Activated naive CD4-positive, alpha-beta T cell treated with anti-CD3 and anti-CD28 coated beads, Interleukin-2, amount 50 U/mL, for 24 hours (primary cell): Measurements from ENCODE around the gene GREM2.

Experiments
- H3K27ac Mint-ChIP-seq: one replicate; pipeline ENCODE4 v1.8.0; 2021; ENCODE audit warnings: mild to moderate bottlenecking, mixed read lengths
- H3K27me3 Mint-ChIP-seq: one replicate; pipeline ENCODE4 v1.8.0; 2021; ENCODE audit warnings: mixed read lengths
- H3K36me3 Mint-ChIP-seq: one replicate; pipeline ENCODE4 v1.8.0; 2021; ENCODE audit warnings: mixed read lengths
- H3K4me1 Mint-ChIP-seq: one replicate; pipeline ENCODE4 v1.8.0; 2021; ENCODE audit warnings: mixed read lengths
- H3K4me3 Mint-ChIP-seq: one replicate; pipeline ENCODE4 v1.8.0; 2021; ENCODE audit warnings: mild to moderate bottlenecking, mixed read lengths
- H3K9me3 Mint-ChIP-seq: one replicate; pipeline ENCODE4 v1.8.0; 2021; ENCODE audit warnings: mixed read lengths

GREM2 gene

DNA sequence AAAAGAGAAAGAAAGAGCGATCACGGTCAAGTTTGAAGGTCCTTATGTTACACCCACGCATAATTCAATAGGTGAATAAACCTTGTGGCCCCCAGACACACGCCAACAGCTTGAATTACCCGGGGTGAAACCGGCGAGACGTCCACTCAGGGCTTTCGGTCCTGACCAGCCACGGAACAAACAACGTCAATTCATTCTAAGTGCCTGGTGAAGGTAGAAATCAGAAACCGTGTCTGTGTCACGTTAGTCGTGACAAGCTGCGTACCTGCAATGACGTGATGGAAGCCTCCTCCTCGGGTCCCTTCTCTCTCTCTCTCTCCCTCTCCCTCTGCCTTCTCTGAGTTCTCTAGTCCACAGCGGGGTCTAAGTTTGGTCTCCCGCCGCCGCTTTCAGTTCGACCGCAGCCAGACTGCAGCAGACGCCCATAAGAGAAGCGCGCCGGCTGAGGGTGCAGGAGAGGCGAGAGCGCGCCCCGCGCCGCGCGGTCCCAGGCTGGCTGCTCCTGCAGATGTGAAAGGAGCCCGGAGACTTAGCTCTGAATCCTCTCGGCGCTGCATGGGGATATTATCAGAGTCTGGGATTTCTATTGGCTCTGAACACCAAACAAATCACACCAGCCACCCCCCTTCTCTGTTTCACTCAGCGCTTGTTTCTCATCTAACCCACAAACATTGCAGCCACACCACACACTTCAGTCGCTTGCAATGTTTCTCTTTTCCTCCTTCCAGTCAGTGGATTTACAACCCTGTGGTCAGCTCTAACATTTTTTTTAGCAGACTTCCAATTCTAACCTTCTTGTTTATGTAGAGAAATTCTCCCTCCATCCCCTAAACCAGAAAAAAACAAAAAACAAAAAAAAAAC lies at the start of gene GREM2:
Gene GREM2 (minus strand): TSS at position 537 of the 862 bp plus-strand sequence. CDS start 118,680 bp downstream, outside the sequence.
- H3K27ac Mint-ChIP-seq = peak within 1 kb of the TSS; percentile 52

DNA sequence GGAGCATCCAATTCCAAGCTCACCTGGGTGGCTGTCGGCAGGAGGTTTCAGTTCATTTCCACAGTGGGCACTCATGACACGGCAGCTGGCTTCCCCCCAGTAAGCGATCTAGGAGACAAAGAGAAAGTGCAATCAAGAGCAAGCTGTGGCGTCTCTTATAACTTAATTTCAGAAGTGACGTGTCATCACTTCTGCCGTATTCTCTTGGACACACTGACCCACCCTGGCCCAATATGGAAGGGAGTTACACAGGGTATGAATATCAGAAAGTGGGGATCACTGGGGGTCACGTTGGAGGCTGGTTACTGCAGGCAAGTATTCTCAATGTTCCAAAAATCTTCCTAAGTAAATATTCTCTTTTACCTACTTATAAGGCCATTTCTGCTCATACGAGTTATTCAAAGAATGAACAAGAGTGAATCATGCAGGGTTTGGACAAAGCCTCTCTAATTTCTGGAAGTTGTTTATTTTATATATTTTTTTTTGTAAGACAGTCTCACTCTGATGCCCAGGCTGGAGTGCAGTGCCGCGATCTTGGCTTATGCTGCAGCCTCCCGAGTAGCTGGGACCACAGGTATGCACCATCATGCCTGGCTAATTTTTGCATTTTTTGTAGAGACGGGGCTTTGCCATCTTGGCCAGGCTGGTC lies 46.5 kb upstream of the GREM2 start:
- Mint-ChIP-seq H3K27ac (no peak overlapping the region), H3K9me3 (no peaks in the 10 kb centered on the region), H3K36me3 (no peaks in the 10 kb centered on the region), H3K4me1 (no peaks in the 10 kb centered on the region), H3K27me3 (no peaks in the 10 kb centered on the region), H3K4me3 (no peak overlapping the region)

More for the DNA sequence above, at the start of gene GREM2:
- Mint-ChIP-seq H3K4me1 (peaks cover 31% of the 10 kb centered on the region), H3K4me3 (peak within 1 kb of the TSS; percentile 94), H3K9me3 (no peaks in the 10 kb centered on the region), H3K27me3 (peaks cover 40% of the 10 kb centered on the region), H3K36me3 (no peaks in the 10 kb centered on the region)

DNA sequence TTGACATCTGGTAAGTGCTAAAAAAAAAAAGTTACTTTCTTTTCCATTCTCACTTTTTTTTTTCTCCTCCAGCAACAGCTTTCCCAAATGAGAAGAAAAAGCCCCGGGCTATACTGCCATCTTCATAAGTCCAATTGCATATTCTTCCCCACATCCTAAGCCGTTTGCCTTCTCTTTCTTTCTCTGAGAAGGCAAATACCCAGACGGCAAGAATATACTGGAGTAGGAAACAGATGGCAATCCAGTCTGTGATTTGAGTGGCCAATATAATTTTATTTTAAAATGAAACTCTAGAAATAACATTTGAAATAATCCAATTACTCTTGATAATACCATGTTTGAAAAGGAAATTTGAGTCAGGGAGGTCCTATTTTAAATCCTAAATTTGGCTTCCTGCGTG lies 44.6 kb upstream of the GREM2 start:
- H3K4me1 Mint-ChIP-seq = no peaks in the 10 kb centered on the region
- no peaks in the 10 kb centered on the region for H3K36me3 Mint-ChIP-seq
- H3K9me3 Mint-ChIP-seq = no peaks in the 10 kb centered on the region
- no peaks in the 10 kb centered on the region for H3K27me3 Mint-ChIP-seq
- H3K4me3 Mint-ChIP-seq = no peak overlapping the region
- no peak overlapping the region for H3K27ac Mint-ChIP-seq

DNA sequence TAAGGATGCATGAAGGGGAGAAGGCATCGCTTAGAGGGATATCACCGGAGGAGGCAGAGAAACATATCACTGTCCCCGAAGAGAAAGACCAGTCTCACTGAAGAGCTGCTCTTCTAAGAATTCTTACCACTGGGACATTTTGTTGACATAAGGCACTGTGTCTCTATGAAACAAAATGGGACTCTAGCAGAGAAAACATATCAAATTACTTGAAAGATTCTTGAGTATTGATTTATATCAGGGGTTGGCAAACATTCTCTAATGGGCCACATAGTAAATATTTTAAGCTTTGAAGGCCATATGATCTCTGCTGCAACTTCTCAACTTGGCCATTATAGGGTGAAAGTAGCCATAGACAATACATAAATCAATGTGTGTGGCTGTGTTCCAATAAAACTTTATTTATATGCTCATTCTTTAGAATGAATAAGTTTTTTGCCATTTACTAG lies 41.0 kb upstream of the GREM2 start:
- no peaks in the 10 kb centered on the region for H3K4me1 Mint-ChIP-seq
- H3K27me3 Mint-ChIP-seq = no peaks in the 10 kb centered on the region
- no peaks in the 10 kb centered on the region for H3K36me3 Mint-ChIP-seq
- no peak overlapping the region for H3K4me3 Mint-ChIP-seq
- no peak overlapping the region for H3K27ac Mint-ChIP-seq
- H3K9me3 Mint-ChIP-seq = no peaks in the 10 kb centered on the region

DNA sequence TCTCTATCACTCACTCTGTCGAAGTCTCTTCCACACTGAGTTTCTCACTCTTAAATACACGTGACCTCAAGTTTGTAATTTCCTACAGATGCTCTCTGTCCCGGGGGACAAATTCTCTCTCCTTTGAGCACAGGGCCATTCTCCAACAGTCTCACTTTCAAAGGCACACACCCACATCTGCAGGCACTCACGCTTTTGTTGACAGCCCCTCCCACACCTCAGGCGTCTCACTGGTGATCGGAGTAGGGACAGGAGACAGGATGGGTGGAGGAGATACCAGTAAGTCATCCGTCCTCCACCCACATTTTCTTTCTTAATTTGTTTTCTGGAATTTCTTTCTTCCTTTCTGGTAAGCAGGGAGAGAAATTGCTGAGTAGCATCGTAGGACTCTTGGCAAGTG lies 40.6 kb upstream of the GREM2 start:
- no peaks in the 10 kb centered on the region for H3K4me1 Mint-ChIP-seq
- no peak overlapping the region for H3K4me3 Mint-ChIP-seq
- no peaks in the 10 kb centered on the region for H3K36me3 Mint-ChIP-seq
- no peaks in the 10 kb centered on the region for H3K27me3 Mint-ChIP-seq
- no peaks in the 10 kb centered on the region for H3K9me3 Mint-ChIP-seq
- H3K27ac Mint-ChIP-seq = no peak overlapping the region

DNA sequence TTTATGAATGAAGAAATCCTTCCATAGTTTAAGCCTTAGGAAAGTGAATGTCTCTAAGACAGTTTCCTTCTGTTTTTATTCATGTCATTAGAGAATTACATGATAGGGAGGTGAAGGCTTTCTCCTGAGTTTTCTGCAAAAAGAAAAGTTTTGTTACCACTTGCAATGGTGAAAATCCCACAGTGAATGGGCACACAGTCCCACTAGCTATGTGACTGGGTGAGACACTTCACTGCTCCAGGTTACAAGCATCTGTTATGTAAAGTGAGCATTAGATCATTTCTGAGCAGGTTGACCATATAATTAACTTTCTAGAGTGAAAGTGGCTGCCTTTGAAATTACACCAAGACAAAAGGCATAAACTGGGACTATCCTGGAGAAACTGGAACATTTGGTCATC lies 38.9 kb upstream of the GREM2 start:
- Mint-ChIP-seq H3K27me3 (no peaks in the 10 kb centered on the region), H3K36me3 (no peaks in the 10 kb centered on the region), H3K27ac (no peak overlapping the region), H3K4me1 (no peaks in the 10 kb centered on the region), H3K4me3 (no peak overlapping the region), H3K9me3 (no peaks in the 10 kb centered on the region)

DNA sequence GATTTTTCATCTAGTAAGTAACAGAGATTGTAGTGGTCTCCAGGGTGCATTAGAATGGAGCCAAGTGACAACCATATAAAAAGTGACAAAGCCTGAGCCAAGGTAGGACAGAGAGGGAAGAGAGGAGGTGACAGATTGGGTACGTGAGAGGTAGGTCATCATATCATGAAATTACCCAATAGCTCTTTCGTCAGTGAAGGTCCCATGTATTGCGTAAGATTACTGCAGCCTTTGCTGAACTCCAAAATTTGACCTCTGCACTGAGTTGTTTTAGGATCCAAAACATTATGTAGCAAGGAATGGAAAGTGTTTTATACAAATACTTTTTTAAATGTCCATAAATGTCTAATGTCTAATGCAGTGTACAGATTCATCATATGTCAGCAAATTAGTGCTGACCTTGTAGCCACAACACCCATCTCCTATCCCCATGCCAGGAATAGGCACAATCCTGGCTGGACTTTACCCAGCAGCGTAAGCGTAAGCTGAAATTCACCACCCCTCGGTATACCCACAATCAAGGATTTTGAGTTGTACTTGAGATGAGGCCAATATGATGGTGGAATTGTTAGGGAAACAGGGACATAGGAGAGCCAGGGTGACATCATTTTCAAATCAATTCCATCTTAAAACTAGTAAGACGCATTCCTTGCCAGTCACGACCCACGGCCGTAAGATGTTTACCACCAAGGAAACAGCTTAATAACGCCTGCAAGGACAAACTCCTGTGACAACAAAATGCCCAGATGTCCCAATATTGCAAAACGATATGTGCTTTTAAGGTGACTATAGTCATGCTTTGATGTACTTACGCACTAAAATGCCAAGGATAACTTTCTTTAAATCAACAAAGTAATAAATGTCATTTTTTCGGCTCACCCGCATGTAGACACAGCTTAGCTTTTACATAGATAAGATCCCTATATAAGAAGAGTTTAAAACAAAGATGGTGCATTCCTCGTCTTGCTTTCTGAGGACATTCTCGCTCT lies 38.1 kb upstream of the GREM2 start:
- H3K27me3 Mint-ChIP-seq = no peaks in the 10 kb centered on the region
- H3K36me3 Mint-ChIP-seq = no peaks in the 10 kb centered on the region
- H3K27ac Mint-ChIP-seq = no peak overlapping the region
- H3K4me1 Mint-ChIP-seq = no peaks in the 10 kb centered on the region
- no peaks in the 10 kb centered on the region for H3K9me3 Mint-ChIP-seq
- H3K4me3 Mint-ChIP-seq = no peak overlapping the region

DNA sequence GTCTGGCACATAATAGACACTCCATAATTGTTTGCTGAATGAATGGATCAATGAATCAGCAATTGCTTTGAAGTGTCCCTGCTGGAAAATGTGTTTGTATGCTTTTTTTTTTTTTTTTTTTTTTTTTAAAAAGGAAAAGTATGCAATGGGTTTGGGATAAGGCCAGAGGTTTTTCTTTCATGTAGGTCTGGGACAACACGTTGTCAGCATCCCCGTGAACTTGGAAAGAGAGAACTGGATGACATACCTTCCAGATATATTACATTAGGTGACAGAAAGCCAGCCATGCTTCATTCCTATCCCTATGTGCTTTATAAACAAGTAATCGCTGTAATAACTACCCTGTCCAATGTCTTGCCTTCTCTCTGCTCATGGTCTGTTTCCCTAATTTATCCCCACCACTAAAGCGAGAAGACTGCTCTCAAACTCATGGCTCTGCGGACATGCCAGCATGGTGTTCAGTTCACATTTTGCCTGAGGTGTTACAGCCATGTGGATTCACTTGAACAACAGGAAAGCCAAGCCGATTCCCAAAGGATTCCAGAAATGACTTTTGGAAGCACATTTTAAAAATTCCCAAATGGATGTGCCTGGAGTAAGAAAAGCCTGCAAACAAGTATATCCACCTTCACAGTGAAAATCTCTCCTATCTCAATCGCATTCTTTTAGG lies 34.8 kb upstream of the GREM2 start:
- H3K27ac Mint-ChIP-seq = no peak overlapping the region
- no peaks in the 10 kb centered on the region for H3K4me1 Mint-ChIP-seq
- no peaks in the 10 kb centered on the region for H3K36me3 Mint-ChIP-seq
- H3K9me3 Mint-ChIP-seq = no peaks in the 10 kb centered on the region
- no peak overlapping the region for H3K4me3 Mint-ChIP-seq
- no peaks in the 10 kb centered on the region for H3K27me3 Mint-ChIP-seq

DNA sequence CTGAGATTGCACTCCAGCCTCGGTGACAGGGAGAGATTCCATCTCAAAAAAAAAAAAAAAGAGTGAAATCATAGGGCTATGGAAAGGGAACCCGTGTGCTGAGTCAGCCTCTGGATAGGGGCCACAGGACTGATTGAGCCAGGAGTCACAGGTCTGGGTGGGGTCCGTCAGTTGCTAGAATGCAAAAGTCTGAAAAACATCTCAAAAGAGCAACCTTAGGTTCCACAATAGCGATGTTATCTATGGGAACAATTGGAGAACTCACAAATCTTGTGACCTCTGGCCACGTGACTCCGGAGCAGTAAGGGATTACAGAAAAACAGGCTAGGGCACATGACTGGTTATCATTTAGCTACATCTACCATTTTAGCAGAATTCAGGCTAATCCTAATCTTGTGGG lies 32.8 kb upstream of the GREM2 start:
- Mint-ChIP-seq H3K27me3 (no peaks in the 10 kb centered on the region), H3K4me1 (no peaks in the 10 kb centered on the region), H3K9me3 (no peaks in the 10 kb centered on the region), H3K36me3 (no peaks in the 10 kb centered on the region), H3K27ac (no peak overlapping the region), H3K4me3 (no peak overlapping the region)

DNA sequence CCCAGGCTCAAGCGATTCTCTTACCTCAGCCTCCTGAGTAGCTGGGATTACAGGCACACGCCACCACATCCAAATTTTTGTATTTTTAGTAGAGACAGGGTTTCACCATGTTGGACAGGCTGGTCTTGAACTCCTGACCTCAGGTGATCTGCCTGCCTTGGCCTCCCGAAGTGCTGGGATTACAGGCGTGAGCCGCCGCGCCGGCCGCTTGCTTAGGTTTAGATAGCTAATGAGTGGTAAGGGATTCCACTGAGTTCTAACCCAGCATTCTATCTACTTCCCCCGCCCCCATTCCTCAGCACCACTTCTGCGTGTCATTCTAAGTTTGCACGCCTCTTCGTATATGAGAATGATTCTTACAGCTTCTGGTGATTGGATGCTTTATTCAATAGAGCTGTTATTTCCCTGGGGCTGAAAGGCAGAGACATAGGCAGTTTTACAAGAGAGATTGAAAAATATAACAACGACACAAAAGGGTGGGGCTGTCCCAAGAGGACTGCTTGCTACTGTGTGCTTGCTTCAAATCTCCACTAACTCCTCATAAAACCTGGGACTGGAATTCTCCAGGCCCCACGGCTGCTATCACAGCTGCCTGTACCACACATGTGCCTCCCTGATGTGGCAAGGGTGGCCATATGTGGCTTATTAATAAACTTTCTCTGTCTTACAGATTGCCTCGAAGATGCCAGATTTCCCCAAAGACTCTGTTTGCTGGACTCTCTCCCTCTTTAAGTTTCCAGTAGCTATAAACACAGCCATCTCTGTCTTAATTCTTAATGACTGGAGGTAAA lies 23.7 kb upstream of the GREM2 start:
- Mint-ChIP-seq H3K4me1 (no peaks in the 10 kb centered on the region), H3K27me3 (no peaks in the 10 kb centered on the region), H3K27ac (no peak overlapping the region), H3K4me3 (no peak overlapping the region), H3K9me3 (peaks cover 6% of the 10 kb centered on the region), H3K36me3 (no peaks in the 10 kb centered on the region)

DNA sequence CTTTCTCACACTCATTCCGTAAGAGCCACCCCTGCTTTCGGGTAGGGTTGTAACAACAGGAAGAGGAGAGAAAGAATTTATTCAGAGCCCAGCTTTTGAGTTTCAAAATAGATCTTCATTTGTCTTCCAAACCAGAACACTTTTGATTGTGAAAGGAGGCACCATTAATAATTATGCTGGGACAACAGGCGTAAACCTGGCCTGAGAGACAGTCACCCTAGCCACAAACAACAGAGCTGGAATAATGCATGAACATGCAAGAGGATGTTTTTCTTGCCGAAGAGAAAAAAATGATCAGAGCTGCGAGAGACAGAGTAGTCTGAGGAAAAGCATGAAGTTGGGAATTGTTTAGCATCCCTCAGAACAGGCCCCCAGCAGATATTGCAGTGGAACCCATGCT lies 18.5 kb upstream of the GREM2 start:
- Mint-ChIP-seq H3K4me1 (no peaks in the 10 kb centered on the region), H3K27me3 (no peaks in the 10 kb centered on the region), H3K9me3 (no peaks in the 10 kb centered on the region), H3K27ac (no peak overlapping the region), H3K36me3 (no peaks in the 10 kb centered on the region), H3K4me3 (no peak overlapping the region)

DNA sequence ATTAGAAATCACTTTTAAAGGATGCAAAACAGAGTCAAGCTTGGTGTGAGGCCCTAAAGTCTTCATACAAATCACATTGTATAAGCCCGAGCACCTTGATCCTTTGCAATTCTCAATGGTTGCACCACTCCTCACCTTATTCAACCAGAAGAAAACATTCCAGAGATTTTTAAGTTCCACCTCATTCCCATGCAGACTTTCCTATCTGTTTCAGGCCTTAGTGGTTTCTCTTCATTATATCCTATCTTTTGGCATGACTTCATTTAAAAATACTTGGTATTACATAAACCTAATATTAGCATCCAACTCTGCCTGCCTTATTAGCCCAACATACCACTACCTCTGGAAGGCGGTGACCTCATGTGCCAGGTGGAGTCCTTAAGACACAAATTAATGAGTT lies 9.3 kb upstream of the GREM2 start:
- Mint-ChIP-seq H3K27ac (no peak overlapping the region), H3K4me3 (no peak overlapping the region), H3K27me3 (peaks cover 1% of the 10 kb centered on the region), H3K9me3 (no peaks in the 10 kb centered on the region), H3K4me1 (no peaks in the 10 kb centered on the region), H3K36me3 (no peaks in the 10 kb centered on the region)

DNA sequence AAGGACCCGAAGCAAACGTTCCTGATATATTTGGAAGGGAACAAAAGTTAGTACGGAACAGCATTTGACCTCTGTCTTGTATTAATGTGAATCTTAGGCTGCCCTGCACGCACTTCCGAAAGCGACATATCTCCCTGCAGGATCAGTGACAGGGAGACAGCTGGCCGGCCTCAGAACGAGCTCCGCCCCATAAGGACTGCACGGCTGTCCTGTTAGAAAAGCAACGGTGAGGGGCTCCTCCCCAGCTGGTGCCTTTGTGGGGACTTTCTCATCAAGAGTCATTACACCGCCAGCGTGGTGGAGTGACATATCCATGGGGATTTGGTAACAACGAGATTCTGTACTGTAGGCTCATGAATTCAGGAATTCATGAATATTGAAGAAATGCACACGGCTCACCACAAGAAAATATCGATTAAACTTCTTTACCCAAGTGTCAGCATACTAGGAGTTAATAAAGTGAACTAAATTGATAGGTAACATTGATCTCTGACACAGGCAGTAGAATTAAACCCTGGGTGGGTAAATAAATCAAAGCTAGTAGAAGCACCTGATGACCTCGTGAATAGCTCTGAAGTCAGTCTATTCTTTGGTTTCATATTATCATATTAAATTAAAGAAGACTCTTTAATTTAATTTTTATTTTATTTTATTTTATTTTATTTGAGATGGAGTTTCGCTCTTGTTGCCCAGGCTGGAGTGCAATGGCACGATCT lies 8.1 kb upstream of the GREM2 start:
- no peaks in the 10 kb centered on the region for H3K4me1 Mint-ChIP-seq
- no peak overlapping the region for H3K27ac Mint-ChIP-seq
- H3K9me3 Mint-ChIP-seq = no peaks in the 10 kb centered on the region
- H3K36me3 Mint-ChIP-seq = no peaks in the 10 kb centered on the region
- no peak overlapping the region for H3K4me3 Mint-ChIP-seq
- H3K27me3 Mint-ChIP-seq = peaks cover 1% of the 10 kb centered on the region

DNA sequence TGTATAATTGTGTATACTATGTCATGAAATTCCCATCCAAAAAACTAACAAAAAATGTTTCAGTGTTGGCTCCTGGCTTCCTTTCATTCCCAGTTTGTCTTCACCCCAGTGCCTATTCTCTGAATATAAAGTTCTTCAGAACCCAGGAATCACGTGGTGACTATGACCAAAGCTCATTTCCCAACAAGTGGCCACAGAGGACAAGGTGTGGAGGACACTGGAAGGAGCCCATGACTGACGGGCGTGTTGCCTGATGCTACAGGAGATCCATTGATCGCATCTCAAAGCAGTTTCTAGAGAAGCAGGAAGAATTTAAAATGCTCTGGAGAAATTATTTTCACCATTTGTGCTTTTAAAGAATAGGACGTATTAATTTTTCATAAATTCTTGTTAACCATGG lies 7.4 kb upstream of the GREM2 start:
- no peaks in the 10 kb centered on the region for H3K4me1 Mint-ChIP-seq
- H3K9me3 Mint-ChIP-seq = no peaks in the 10 kb centered on the region
- H3K27ac Mint-ChIP-seq = no peak overlapping the region
- H3K4me3 Mint-ChIP-seq = no peak overlapping the region
- H3K27me3 Mint-ChIP-seq = peaks cover 1% of the 10 kb centered on the region
- H3K36me3 Mint-ChIP-seq = no peaks in the 10 kb centered on the region
